GM12878 (cell line): ENCODE measurements around the gene PLXNA2. TPM values are rescaled to one million over a fixed set of nuclear protein-coding genes. Genes with fewer than 3 reads are reported as not detected.

Experiments
- ATAC-seq: fragments of 200-7000 bp; cut with Tn5 transposase; 3 replicates; pipeline ENCODE4 v1.9.1; 2020; ENCODE audit warnings: mild to moderate bottlenecking, moderate library complexity
- BruUV-seq: library from RNA; stranded (reverse); fragments of 400-500 nt; replicated peaks from 2 replicates; lab custom pipeline; 2021; lab: Mats Ljungman, UMichigan
- CTCF ChIA-PET: fragments of 300-600 bp; sonication (Branson Sonifier 250); formaldehyde crosslinking; extraction: SDS; loops from one replicate; lab custom pipeline; 2021; ENCODE audit warnings: inconsistent platforms; lab: Yijun Ruan, JAX
- POLR2A ChIA-PET: fragments of 350-600 bp; formaldehyde crosslinking; extraction: SDS; loops from one replicate; lab custom pipeline; 2021; ENCODE audit warnings: inconsistent platforms; lab: Charles Lee
- RAD21 ChIA-PET: fragments of 300-600 bp; sonication (Branson Sonifier 250); formaldehyde crosslinking; loops from one replicate; lab custom pipeline; 2023; ENCODE audit warnings: antibody characterized with exemption; ENCODE audit not compliant: unreplicated experiment; lab: Charles Lee
- SMC1A ChIA-PET: fragments of 300-600 bp; sonication (Branson Sonifier 250); formaldehyde crosslinking; loops from one replicate; lab custom pipeline; 2023; ENCODE audit not compliant: unreplicated experiment, uncharacterized antibody; lab: Charles Lee
- DNase-seq: peaks from one replicate; pipeline ENCODE4 v3.0.0-alpha.2; 2011; ENCODE audit warnings: low read depth, low spot score
- FAIRE-seq: peaks from 3 replicates; lab custom pipeline; 2011; peaks lifted over from hg19 to GRCh38; lab: Jason Lieb, UNC
- H2AFZ ChIP-seq: 2 replicates; pipeline ENCODE4 v1.6.0; 2011; ENCODE audit warnings: low read depth, low read length, control low read depth; ENCODE audit not compliant: control insufficient read depth
- H3K27ac ChIP-seq: 2 replicates; pipeline ENCODE4 v1.5.1; 2011; ENCODE audit warnings: control low read depth; ENCODE audit not compliant: control insufficient read depth, insufficient read depth
- H3K27me3 ChIP-seq, 2 experiments: replicated peaks in 1 of 2; 2 replicates each; pipeline versions ENCODE4 v1.6.0 to v1.6.1; 2011; ENCODE audit warnings: low read length in 1 of 2; ENCODE audit not compliant: control insufficient read depth in 2 of 2, insufficient read depth in 2 of 2
- H3K36me3 ChIP-seq, 2 experiments: 2 replicates each; pipeline ENCODE4 v1.5.1; 2011; ENCODE audit warnings: low read length in 1 of 2; ENCODE audit not compliant: control insufficient read depth in 2 of 2, insufficient read depth in 2 of 2
- H3K4me1 ChIP-seq: 2 replicates; pipeline ENCODE4 v1.6.1; 2011; ENCODE audit warnings: mild to moderate bottlenecking, low read length, moderate library complexity, mixed read lengths; ENCODE audit not compliant: control insufficient read depth, insufficient read depth
- H3K4me2 ChIP-seq: 2 replicates; pipeline ENCODE4 v1.6.0; 2011; ENCODE audit warnings: control low read depth; ENCODE audit not compliant: control insufficient read depth, insufficient read depth
- H3K4me3 ChIP-seq: fragments of 200-600 bp; sonication (generic); 2 replicates; pipeline ENCODE4 v1.5.1; 2016
- H3K79me2 ChIP-seq: 2 replicates; pipeline ENCODE4 v1.6.0; 2011; ENCODE audit warnings: low read length; ENCODE audit not compliant: control insufficient read depth, insufficient read depth
- H3K9ac ChIP-seq: 2 replicates; pipeline ENCODE4 v1.8.0; 2011; ENCODE audit warnings: low read length, control low read depth, mixed read lengths; ENCODE audit not compliant: control insufficient read depth, insufficient read depth
- H3K9me3 ChIP-seq: replicated peaks from 3 replicates; pipeline ENCODE4 v1.5.1; 2011; ENCODE audit warnings: mild to moderate bottlenecking, low read length; ENCODE audit not compliant: control insufficient read depth, insufficient read depth
- H4K20me1 ChIP-seq: 2 replicates; pipeline ENCODE4 v1.6.0; 2011; ENCODE audit not compliant: control insufficient read depth, insufficient read depth
- BRCA1 ChIP-seq: IDR thresholded peaks from 2 replicates; pipeline ENCODE4 v1.6.1; 2011; ENCODE audit warnings: low read depth, low read length, improper control_type of control experiment
- CEBPB ChIP-seq, 2 experiments: fragments of 150-350 bp in 1 of 2; IDR thresholded peaks; 2 replicates each; pipeline ENCODE4 v1.6.1; 2012 to 2014; ENCODE audit warnings: low read depth in 2 of 2, low read length in 2 of 2, borderline replicate concordance in 1 of 2, inconsistent platforms in 1 of 2
- CREM ChIP-seq: IDR thresholded peaks from 2 replicates; pipeline ENCODE4 v1.6.1; 2014; ENCODE audit warnings: antibody characterized with exemption, low read depth
- DPF2 ChIP-seq: fragments of 450-650 bp; IDR thresholded peaks from 2 replicates; pipeline ENCODE4 v1.6.1; 2017; ENCODE audit warnings: mild to moderate bottlenecking
- HCFC1 ChIP-seq: fragments of 150-350 bp; IDR thresholded peaks from 2 replicates; pipeline ENCODE4 v1.6.1; 2014; ENCODE audit warnings: low read length
- HDAC6 ChIP-seq: fragments of 200-600 bp; sonication (generic); IDR thresholded peaks from one replicate; pipeline ENCODE4 v1.8.0; 2017; ENCODE audit warnings: antibody characterized with exemption; ENCODE audit not compliant: unreplicated experiment
- LARP7 ChIP-seq: fragments of 450-650 bp; IDR thresholded peaks from 2 replicates; pipeline ENCODE4 v1.6.1; 2017; ENCODE audit warnings: mild to moderate bottlenecking
- MEF2A ChIP-seq: IDR thresholded peaks from 2 replicates; pipeline ENCODE4 v1.6.1; 2011; ENCODE audit warnings: low read depth, mild to moderate bottlenecking, low read length, moderate library complexity; ENCODE audit not compliant: insufficient read depth
- POLR2A ChIP-seq: IDR thresholded peaks from 2 replicates; pipeline ENCODE4 v1.6.1; 2011; ENCODE audit warnings: low read depth, mild to moderate bottlenecking, low read length
- STAT1 ChIP-seq: fragments of 450-650 bp; conservative IDR thresholded peaks from 2 replicates; pipeline ENCODE4 v1.6.1; 2014; ENCODE audit warnings: antibody characterized with exemption, mild to moderate bottlenecking
- SUPT20H ChIP-seq: IDR thresholded peaks from 2 replicates; pipeline ENCODE4 v1.6.1; 2011; ENCODE audit warnings: low read depth, mild to moderate bottlenecking, low read length, moderate library complexity, borderline replicate concordance; ENCODE audit not compliant: control insufficient read depth
- TAF1 ChIP-seq: IDR thresholded peaks from 2 replicates; pipeline ENCODE4 v1.6.1; 2011; ENCODE audit warnings: mild to moderate bottlenecking, low read depth, low read length, borderline replicate concordance
- ZBTB33 ChIP-seq: fragments of 450-650 bp; IDR thresholded peaks from 2 replicates; pipeline ENCODE4 v1.6.1; 2017; ENCODE audit warnings: mild to moderate bottlenecking
- ZZZ3 ChIP-seq: IDR thresholded peaks from 2 replicates; pipeline ENCODE4 v1.6.1; 2011; ENCODE audit warnings: low read depth; ENCODE audit not compliant: control insufficient read depth, insufficient read length
- WGBS: methylation state at CpG from one replicate; pipeline ENCODE4 v1.1.6; 2016; ENCODE audit warnings: low lambda C conversion rate; ENCODE audit not compliant: insufficient replicate concordance, insufficient coverage; ENCODE audit errors: missing lambda C conversion rate; 5-methylcytosine and 5-hydroxymethylcytosine counted together
- in situ Hi-C: fragments of 300-500 bp; cut with MboI; formaldehyde crosslinking; loops from 9 replicates; pipeline ENCODE4 v1.14.3; 2018; ENCODE audit warnings: mixed read lengths
- intact Hi-C: fragments of 100-400 bp; cut with micrococcal nuclease; formaldehyde crosslinking; loops from one replicate; pipeline ENCODE4 v1.14.2; 2022; ENCODE audit not compliant: unreplicated experiment
- polyA plus RNA-seq, 11 experiments: library from polyadenylated mRNA; depleted of rRNA in 4 of 11; unstranded in 6 of 11; stranded (reverse) in 5 of 11; fragments of >200 nt; fragmentation: Nextera tagmentation in 4 of 11; fragmentation: Illumina TruSeq in 1 of 11; extraction: Ambion mirVana in 4 of 11; extraction: Trizol in 1 of 11; gene quantifications; 1 replicate in 1 of 11; 2 replicates in 10 of 11; pipeline versions ENCODE4 v1.2.1 to v1.2.3, GENCODE V29; 2011 to 2016; ENCODE audit warnings: inconsistent platforms in 2 of 11, missing spikeins in 2 of 11, low read depth in 1 of 11
- total RNA-seq, 4 experiments: library from RNA; depleted of rRNA in 3 of 4; stranded (reverse); fragments of >200 nt in 3 of 4; fragmentation: Illumina TruSeq in 1 of 4; extraction: Trizol in 1 of 4; gene quantifications; 2 replicates each; pipeline versions ENCODE4 v1.2.1 to v1.2.3, GENCODE V29; 2013 to 2021
- TF ChIP-seq, protein P1 (sequence below): IDR thresholded peaks from 2 replicates; pipeline ENCODE4 v1.6.1; 2012; ENCODE audit warnings: low read length, inconsistent platforms
- TF ChIP-seq, protein P2 (sequence below): fragments of 450-650 bp; IDR thresholded peaks from 2 replicates; pipeline ENCODE4 v1.6.1; 2018; ENCODE audit warnings: borderline replicate concordance, mild to moderate bottlenecking; ENCODE audit not compliant: partially characterized antibody

PLXNA2 gene
- total and polyA plus RNA-seq, 10 of the 15 experiments (the other 5 are each of a cell fraction or from before 2014, with no cell fraction given) = under 0.01 to 0.08 (median 0.07) TPM; not detected in 4

GRCh38 chr1:207999274-207999915, 244.8 kb downstream of the PLXNA2 start:
- SMC1A ChIA-PET = no interaction called here
- CTCF ChIA-PET = interaction anchor here (0.6 to 5.2 kb wide), 9 partner anchors 10 to 998 kb away, joined by 3 to 119 read pairs (median 4); no protein-coding TSS in a partner anchor
- no peak overlapping the region for H3K4me3 ChIP-seq
- in situ Hi-C loops = no loop called here
- POLR2A ChIA-PET = no interaction called here
- peaks cover 2 to 3% of the 10 kb centered on the region in 2 experiments; a peak in 2 of 4 replicates for H3K27me3 ChIP-seq
- 5% methylated on average over 3 of the region's 3 CpGs for WGBS
- no peaks in the 10 kb centered on the region for H3K4me1 ChIP-seq
- intact Hi-C loops = no loop called here
- RAD21 ChIA-PET = interaction anchor here (1.0 to 4.2 kb wide), 2 partner anchors 36 to 114 kb away, joined by 3 to 50 read pairs; no protein-coding TSS in a partner anchor
- H3K4me2 ChIP-seq = no peak overlapping the region
- no peak overlapping the region for H2AFZ ChIP-seq
- FAIRE-seq (no peak), DNase-seq (no peak), ATAC-seq (no peak)
- no peaks in the 10 kb centered on the region for H3K36me3 ChIP-seq
- no TSS peak for BruUV-seq
- H3K9me3 ChIP-seq = no peaks in the 10 kb centered on the region
- no peaks in the 10 kb centered on the region for H3K79me2 ChIP-seq
- no peak overlapping the region for H3K9ac ChIP-seq
- H4K20me1 ChIP-seq = no peaks in the 10 kb centered on the region
- H3K27ac ChIP-seq = no peak overlapping the region
- TF ChIP-seq, protein P1, sequence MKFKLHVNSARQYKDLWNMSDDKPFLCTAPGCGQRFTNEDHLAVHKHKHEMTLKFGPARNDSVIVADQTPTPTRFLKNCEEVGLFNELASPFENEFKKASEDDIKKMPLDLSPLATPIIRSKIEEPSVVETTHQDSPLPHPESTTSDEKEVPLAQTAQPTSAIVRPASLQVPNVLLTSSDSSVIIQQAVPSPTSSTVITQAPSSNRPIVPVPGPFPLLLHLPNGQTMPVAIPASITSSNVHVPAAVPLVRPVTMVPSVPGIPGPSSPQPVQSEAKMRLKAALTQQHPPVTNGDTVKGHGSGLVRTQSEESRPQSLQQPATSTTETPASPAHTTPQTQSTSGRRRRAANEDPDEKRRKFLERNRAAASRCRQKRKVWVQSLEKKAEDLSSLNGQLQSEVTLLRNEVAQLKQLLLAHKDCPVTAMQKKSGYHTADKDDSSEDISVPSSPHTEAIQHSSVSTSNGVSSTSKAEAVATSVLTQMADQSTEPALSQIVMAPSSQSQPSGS = no peak
- no peak for TF ChIP-seq LARP7
- TF ChIP-seq CREM = no peak
- no peak for TF ChIP-seq HDAC6
- TF ChIP-seq DPF2 = no peak
- TF ChIP-seq, protein P2, sequence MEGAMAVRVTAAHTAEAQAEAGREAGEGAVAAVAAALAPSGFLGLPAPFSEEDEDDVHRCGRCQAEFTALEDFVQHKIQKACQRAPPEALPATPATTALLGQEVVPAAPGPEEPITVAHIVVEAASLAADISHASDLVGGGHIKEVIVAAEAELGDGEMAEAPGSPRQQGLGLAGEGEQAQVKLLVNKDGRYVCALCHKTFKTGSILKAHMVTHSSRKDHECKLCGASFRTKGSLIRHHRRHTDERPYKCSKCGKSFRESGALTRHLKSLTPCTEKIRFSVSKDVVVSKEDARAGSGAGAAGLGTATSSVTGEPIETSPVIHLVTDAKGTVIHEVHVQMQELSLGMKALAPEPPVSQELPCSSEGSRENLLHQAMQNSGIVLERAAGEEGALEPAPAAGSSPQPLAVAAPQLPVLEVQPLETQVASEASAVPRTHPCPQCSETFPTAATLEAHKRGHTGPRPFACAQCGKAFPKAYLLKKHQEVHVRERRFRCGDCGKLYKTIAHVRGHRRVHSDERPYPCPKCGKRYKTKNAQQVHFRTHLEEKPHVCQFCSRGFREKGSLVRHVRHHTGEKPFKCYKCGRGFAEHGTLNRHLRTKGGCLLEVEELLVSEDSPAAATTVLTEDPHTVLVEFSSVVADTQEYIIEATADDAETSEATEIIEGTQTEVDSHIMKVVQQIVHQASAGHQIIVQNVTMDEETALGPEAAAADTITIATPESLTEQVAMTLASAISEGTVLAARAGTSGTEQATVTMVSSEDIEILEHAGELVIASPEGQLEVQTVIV = no peak
- no peak for TF ChIP-seq SUPT20H
- TF ChIP-seq ZBTB33 = no peak
- TF ChIP-seq ZZZ3 = no peak
- TF ChIP-seq MEF2A = no peak
- TF ChIP-seq POLR2A = no peak
- no peak for TF ChIP-seq BRCA1
- TF ChIP-seq CEBPB (IDR thresholded peaks at IDR 0.05; ENCODE audit: borderline replicate concordance in 1 of 2, low read depth in 2 of 2, low read length in 2 of 2) = no peak
- no peak for TF ChIP-seq TAF1
- no peak for TF ChIP-seq HCFC1
- TF ChIP-seq STAT1 = no peak
